Erythroblast (primary cell): Measurements from ENCODE around the gene SSR2.

Experiments used
- GATA1 ChIP-seq: IDR thresholded peaks from 2 replicates; pipeline ENCODE4 v1.6.1; 2011; ENCODE audit warnings: low read depth, mild to moderate bottlenecking, control low read depth, low read length, moderate library complexity
- POLR2A ChIP-seq: IDR thresholded peaks from 2 replicates; pipeline ENCODE4 v1.6.1; 2011; ENCODE audit warnings: mild to moderate bottlenecking, low read length

DNA sequence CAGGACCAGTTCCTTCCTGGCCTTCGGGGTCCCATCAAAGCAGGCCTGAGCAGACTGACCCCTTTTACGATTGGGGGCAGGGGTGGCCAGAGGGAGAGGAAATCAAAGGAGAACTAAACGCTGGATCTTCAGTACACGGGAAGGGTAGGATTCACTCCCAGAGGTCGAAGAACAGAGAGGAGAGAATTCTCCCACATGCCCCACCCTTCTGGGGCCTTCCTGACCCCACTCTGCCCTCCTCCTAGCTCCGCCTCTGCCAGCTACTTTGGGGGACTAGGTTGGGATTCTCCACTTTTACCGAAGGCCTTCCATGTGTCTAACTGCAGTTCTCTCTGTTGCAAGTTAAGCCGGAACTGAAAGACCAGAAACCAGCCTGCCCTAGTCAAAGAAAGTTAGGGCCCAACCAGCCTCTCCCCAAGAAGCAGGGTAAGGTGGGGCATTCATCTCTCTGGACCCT, 41.8 kb downstream of the SSR2 start:
- TF ChIP-seq POLR2A (no peak), GATA1 (no peak)
